GM19043 (cell line): Measurements from ENCODE around the gene NRTN.

Experiments used
- ATAC-seq: cut with Tn5 transposase; IDR thresholded peaks from one replicate; pipeline ENCODE4 v1.9.1; 2021; ENCODE audit warnings: low read depth; ENCODE audit not compliant: unreplicated experiment

The NRTN gene

GRCh38 chr19:5811117-5811516 is 6.2 kb downstream of the NRTN start:
- ATAC-seq = no peak

GRCh38 chr19:5814123-5814851 is 9.4 kb downstream of the NRTN start:
- no peak for ATAC-seq

GRCh38 chr19:5814852-5815246 is 10.0 kb downstream of the NRTN start:
- no peak for ATAC-seq

GRCh38 chr19:5817218-5817617 is 12.4 kb downstream of the NRTN start:
- ATAC-seq = no peak

- no peak for ATAC-seq
These were observed 13.7 kb downstream of the NRTN start for GRCh38 chr19:5818594-5818993.

- no peak for ATAC-seq
These were observed 15.9 kb downstream of the NRTN start for GRCh38 chr19:5820785-5821184.

- ATAC-seq = no peak
These were observed 16.8 kb downstream of the NRTN start for GRCh38 chr19:5821521-5822180.

GRCh38 chr19:5822181-5822844 is 17.4 kb downstream of the NRTN start:
- no peak for ATAC-seq

GRCh38 chr19:5823579-5824281 is 18.9 kb downstream of the NRTN start:
- no peak for ATAC-seq

- no peak for ATAC-seq
These were observed 19.9 kb downstream of the NRTN start for GRCh38 chr19:5824751-5825150.

GRCh38 chr19:5825178-5825577 is 20.3 kb downstream of the NRTN start:
- ATAC-seq = no peak

GRCh38 chr19:5826531-5827341 is 21.9 kb downstream of the NRTN start:
- no peak for ATAC-seq

GRCh38 chr19:5827342-5827890 is 22.5 kb downstream of the NRTN start:
- no peak for ATAC-seq

- ATAC-seq = no peak
These were observed 23.2 kb downstream of the NRTN start for GRCh38 chr19:5827891-5828660.

GRCh38 chr19:5828661-5829566 is 24.0 kb downstream of the NRTN start:
- no peak for ATAC-seq

- ATAC-seq = no peak
These were observed 24.9 kb downstream of the NRTN start for GRCh38 chr19:5829567-5830310.

- no peak for ATAC-seq
These were observed 26.3 kb downstream of the NRTN start for GRCh38 chr19:5831159-5831558.

GRCh38 chr19:5832061-5832460 is 27.2 kb downstream of the NRTN start:
- ATAC-seq = no peak
